ENCODE results near the gene HOXB13.

DNA sequence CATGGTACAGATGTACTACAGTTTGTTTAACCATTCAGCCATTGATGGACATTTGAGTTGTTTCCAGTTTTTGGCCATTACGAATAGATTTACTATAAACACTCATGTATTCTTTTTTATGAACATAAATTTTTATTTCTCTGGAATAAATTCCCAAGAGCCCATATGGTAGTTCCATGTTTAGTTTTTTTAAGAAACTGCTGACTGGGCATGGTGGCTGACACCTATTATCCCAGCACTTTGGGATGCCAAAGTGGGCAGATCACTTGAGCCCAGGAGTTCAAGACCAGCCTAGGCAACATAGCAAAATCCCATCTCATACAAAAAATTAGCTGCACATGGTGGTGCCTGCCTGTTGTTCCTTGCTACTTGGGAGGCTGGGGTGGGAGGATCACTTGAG is 36.5 kb downstream of the HOXB13 start:
- TF ChIP-seq, protein P1, sequence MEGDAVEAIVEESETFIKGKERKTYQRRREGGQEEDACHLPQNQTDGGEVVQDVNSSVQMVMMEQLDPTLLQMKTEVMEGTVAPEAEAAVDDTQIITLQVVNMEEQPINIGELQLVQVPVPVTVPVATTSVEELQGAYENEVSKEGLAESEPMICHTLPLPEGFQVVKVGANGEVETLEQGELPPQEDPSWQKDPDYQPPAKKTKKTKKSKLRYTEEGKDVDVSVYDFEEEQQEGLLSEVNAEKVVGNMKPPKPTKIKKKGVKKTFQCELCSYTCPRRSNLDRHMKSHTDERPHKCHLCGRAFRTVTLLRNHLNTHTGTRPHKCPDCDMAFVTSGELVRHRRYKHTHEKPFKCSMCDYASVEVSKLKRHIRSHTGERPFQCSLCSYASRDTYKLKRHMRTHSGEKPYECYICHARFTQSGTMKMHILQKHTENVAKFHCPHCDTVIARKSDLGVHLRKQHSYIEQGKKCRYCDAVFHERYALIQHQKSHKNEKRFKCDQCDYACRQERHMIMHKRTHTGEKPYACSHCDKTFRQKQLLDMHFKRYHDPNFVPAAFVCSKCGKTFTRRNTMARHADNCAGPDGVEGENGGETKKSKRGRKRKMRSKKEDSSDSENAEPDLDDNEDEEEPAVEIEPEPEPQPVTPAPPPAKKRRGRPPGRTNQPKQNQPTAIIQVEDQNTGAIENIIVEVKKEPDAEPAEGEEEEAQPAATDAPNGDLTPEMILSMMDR (conservative IDR thresholded peaks at IDR 0.05; ENCODE audit: low read length), result no peak
- TF ChIP-seq EZH2phosphoT487 (IDR thresholded peaks at IDR 0.05; ENCODE audit: borderline replicate concordance, low read depth, low read length), result no peak
